GM12872 (cell line): ENCODE data around the gene NUDT21.

Source experiments
- TF ChIP-seq, protein P1 (sequence below): IDR thresholded peaks from 3 replicates; pipeline ENCODE4 v1.5.1; 2011; ENCODE audit warnings: low read depth, mild to moderate bottlenecking, low read length, moderate library complexity; ENCODE audit not compliant: insufficient read depth

Gene NUDT21

DNA sequence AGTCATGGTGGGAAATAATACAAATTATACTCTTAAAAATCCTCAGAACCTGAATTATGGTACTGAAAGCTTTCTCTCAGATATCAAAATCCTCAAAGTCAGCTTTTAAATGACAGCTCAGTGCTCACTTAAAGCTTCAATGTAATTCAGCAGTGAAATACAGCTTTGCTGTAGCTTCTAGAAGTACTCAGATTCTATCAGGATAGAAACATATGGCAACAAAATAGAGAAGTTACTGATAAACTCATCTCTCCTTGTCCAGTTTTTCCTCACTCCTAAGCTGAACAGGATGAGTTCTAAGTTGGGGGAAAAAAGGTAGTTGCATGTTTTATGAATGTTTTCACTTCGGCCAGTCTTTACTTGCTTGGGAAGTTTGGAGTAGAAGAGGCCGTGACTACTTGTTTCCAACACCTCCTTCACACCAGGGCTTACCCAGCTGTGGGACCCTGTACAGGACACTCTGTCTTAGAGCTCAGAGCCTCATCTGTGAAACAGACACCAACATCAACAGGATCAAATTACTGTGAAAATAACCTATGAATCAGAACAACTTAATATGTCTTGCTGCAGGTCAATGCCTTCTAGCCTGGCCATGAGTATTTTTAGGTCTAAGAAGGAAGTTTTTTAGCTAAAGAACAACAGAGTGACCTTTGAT, 30.5 kb upstream of the NUDT21 start:
- TF ChIP-seq, protein P1, sequence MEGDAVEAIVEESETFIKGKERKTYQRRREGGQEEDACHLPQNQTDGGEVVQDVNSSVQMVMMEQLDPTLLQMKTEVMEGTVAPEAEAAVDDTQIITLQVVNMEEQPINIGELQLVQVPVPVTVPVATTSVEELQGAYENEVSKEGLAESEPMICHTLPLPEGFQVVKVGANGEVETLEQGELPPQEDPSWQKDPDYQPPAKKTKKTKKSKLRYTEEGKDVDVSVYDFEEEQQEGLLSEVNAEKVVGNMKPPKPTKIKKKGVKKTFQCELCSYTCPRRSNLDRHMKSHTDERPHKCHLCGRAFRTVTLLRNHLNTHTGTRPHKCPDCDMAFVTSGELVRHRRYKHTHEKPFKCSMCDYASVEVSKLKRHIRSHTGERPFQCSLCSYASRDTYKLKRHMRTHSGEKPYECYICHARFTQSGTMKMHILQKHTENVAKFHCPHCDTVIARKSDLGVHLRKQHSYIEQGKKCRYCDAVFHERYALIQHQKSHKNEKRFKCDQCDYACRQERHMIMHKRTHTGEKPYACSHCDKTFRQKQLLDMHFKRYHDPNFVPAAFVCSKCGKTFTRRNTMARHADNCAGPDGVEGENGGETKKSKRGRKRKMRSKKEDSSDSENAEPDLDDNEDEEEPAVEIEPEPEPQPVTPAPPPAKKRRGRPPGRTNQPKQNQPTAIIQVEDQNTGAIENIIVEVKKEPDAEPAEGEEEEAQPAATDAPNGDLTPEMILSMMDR, result no peak

DNA sequence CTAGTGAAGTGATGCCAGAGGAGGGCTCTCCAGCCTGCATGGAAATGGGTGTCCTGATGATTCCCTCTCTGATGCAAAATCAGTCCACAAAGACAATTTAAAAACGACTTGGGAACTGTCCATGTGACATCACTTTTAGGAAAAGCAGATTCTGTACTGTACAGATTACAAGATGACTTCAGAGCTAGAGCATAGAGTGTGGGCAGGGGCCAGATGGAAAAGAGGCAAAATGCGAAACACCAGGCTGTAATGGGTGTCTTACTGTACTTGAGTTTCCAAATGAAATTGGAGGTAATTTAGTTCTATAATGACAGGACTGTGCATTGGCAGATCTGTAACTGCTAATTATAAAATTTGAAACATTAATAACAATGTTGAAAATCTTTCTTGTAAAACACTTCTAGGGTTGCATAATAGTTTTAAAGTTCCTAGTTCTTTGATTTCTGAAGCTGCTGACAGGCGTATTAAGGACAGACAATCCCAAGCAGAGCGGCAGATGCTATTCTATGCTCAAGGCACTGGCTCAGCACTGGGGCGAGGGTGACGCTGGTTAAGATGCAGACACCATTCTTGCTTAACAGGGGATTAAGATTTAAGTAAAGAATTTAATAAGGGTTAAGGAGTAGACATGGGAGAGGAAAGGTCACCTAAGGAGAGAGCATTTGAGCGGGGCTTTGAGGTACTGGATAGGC, 29.8 kb upstream of the NUDT21 start:
- TF ChIP-seq, protein P1, result no peak

DNA sequence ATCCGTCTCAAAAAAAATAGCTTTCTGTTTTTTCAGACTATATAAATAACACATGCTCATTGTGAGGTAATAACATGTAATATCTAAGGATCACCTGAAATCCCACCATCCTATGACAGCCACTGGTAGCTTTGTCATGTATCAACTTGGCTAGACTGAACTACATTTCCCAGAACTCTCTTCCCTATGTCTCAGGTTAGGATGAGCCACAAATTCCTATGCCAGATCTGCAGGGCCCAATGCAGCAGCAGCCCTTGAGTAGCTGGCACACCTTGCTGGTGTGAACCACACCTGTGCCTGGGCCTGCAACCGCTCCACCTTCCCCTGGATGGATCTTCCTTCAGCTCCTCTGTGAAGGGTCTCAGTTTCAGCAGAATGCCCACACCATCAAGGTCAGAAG, 28.3 kb upstream of the NUDT21 start:
- TF ChIP-seq, protein P1, result no peak

DNA sequence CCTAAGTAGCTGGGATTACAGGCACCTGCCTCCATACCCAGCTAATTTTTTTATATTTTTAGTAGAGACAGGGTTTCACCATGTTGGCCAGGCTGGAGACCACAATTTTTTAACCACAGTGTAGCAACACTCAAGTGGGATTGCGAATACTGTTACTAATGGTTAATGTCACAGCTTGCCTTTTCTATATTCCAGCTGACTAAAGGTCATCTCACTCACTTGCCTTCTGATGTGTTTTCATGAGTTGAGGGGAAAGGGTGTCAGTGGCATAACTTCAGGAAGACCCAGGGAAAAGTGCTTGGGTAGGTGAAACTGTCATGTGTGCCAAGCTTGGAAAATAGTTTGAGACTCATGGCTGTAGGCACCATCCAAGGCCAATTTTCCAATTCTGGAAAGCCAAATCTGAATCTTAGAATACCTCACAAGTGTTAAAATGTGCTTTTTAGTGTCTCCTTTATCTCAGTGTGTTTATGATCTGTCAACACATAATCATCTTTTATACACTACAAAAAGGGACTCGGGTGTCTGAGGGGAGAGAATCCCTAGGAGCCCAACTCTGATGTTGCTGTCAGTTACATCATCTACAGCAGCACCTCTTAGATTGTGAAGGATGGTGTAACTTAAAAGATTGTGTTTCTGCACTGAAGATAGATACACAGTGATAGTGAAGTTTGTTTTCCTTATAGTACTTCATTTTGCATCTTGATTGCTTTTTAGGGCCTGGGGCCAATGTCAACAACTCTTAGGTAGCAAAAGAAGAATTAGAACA, 27.3 kb upstream of the NUDT21 start:
- TF ChIP-seq, protein P1, result no peak

DNA sequence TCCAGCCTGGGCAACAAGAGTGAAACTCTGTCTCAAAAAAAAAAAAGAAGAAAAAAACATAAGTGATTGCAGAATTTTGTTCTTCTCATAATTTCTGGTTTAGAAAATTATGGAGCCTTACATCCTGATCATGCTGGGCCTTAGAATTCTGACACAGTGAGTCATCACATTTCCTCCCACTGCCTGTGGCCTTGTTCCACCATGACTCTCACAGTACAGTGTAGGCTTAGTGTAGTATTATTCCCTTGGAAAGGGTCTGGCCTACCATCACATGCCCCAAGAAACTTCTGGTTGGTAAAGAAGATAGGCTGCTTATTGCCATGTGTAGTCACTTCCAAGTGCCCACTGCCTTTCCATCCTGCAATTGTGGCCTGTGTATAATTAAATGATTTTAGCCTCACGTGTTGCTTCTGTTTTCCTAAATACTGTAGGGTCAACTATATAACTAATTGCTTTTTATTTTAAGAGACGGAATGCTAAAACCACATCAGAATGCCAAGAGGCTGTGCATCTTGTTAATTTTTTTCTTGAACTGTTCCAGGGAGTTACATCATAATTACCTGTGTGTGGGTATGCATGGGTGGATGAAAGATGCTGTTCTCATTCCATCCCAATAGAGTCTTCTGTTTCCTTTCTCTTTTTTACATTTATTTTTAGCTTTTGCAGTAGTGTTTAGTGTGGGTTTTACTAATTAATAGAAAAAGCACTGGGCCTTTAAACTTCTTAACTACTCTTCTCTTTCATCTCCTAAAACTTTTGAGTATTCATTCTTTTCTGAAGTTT, 26.2 kb upstream of the NUDT21 start:
- TF ChIP-seq, protein P1, result no peak

DNA sequence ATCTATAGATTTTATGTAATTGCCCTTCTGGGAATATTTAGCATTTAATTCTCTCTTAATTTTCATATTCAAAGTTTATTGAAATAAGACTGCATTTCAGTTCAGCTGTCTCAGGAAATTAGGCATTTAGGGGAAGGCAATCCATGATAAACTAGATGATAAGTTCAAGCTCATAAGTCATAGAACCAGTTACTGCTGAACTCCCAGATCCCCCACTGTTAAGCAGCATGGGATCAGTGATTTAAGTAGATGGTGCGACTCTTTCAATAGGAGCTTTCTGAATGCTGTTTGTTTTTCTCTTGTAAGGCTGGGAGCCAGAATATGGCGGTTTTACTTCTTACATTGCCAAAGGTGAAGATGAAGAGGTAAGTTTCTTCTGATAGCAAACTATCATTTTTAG, 24.1 kb upstream of the NUDT21 start:
- TF ChIP-seq, protein P1, result no peak

DNA sequence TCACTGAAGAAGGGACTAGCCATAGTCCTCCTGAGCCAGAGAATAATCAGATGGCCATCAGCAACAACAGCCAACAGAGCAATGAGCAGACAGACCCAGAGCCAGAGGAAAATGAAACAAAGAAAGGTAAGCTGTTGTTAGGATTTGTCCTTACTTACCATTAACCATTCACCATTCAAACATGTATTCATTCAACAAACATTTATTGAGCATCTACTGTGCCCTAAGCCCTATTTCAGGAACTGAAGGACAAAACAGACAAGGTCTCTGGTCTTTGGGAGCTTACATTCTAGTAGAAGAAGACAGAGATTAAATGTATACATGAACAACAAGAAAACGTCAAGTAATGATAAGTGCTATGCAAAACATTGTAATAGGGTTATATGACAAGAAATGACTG, 19.5 kb upstream of the NUDT21 start:
- TF ChIP-seq, protein P1, result no peak
